Mucosa of stomach (tissue), 1 donor: ENCODE data around the gene GMPR2.
"Not testable (repeated sequence)": the region's sequence is repeated elsewhere in the genome, so short reads cannot be mapped to it uniquely, and the experiment has no call there.

Source experiments
- H3K27me3 ChIP-seq: one replicate; pipeline ENCODE4 v1.7.0; 2013; ENCODE audit warnings: mild to moderate bottlenecking, low read length; ENCODE audit not compliant: control insufficient read depth, insufficient read depth
- H3K36me3 ChIP-seq: one replicate; pipeline ENCODE4 v1.7.0; 2013; ENCODE audit warnings: low read length; ENCODE audit not compliant: control insufficient read depth, insufficient read depth
- H3K4me1 ChIP-seq: one replicate; pipeline ENCODE4 v1.7.0; 2013; ENCODE audit warnings: mild to moderate bottlenecking, low read length; ENCODE audit not compliant: control insufficient read depth, insufficient read depth
- H3K4me3 ChIP-seq: one replicate; pipeline ENCODE4 v1.7.0; 2013; ENCODE audit warnings: low read length
- H3K9ac ChIP-seq: one replicate; pipeline ENCODE4 v1.7.0; 2013; ENCODE audit warnings: mild to moderate bottlenecking, low read length, moderate library complexity
- H3K9me3 ChIP-seq: one replicate; pipeline ENCODE4 v1.7.0; 2013; ENCODE audit warnings: mild to moderate bottlenecking, low read length, moderate library complexity; ENCODE audit not compliant: control insufficient read depth
- donor health status: Pancreatic carcinoma.

The GMPR2 gene

GRCh38 chr14:24206260-24207103 is 26.2 kb upstream of the GMPR2 start:
- no peak overlapping the region for H3K4me3 ChIP-seq
- no peak overlapping the region for H3K9ac ChIP-seq
- H3K4me1 ChIP-seq = no peaks in the 10 kb centered on the region
- H3K27me3 ChIP-seq = no peaks in the 10 kb centered on the region
- peaks cover 6% of the 10 kb centered on the region for H3K36me3 ChIP-seq
- no peaks in the 10 kb centered on the region for H3K9me3 ChIP-seq

DNA sequence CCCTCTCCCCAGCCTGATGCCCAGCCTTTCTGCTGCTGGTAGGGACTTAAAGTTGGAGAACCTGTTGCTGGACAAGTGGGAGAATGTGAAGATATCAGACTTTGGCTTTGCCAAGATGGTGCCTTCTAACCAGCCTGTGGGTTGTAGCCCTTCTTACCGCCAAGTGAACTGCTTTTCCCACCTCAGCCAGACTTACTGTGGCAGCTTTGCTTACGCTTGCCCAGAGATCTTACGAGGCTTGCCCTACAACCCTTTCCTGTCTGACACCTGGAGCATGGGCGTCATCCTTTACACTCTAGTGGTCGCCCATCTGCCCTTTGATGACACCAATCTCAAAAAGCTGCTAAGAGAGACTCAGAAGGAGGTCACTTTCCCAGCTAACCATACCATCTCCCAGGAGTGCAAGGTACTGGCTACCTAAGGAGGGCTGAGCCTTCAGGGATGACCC is 25.6 kb upstream of the GMPR2 start:
- Histone ChIP-seq H3K4me3 (no peak overlapping the region), H3K9ac (no peak overlapping the region), H3K4me1 (no peaks in the 10 kb centered on the region), H3K27me3 (no peaks in the 10 kb centered on the region), H3K9me3 (no peaks in the 10 kb centered on the region), H3K36me3 (peaks cover 6% of the 10 kb centered on the region)

GRCh38 chr14:24207625-24208024 is 25.1 kb upstream of the GMPR2 start:
- Histone ChIP-seq H3K9me3 (no peaks in the 10 kb centered on the region), H3K36me3 (peaks cover 6% of the 10 kb centered on the region), H3K4me3 (no peak overlapping the region), H3K27me3 (no peaks in the 10 kb centered on the region), H3K4me1 (no peaks in the 10 kb centered on the region), H3K9ac (no peak overlapping the region)

GRCh38 chr14:24211311-24211710 is 21.4 kb upstream of the GMPR2 start:
- no peak overlapping the region for H3K9ac ChIP-seq
- peaks cover 4% of the 10 kb centered on the region for H3K36me3 ChIP-seq
- no peaks in the 10 kb centered on the region for H3K9me3 ChIP-seq
- H3K27me3 ChIP-seq = no peaks in the 10 kb centered on the region
- H3K4me1 ChIP-seq = peaks cover 10% of the 10 kb centered on the region
- H3K4me3 ChIP-seq = no peak overlapping the region

- Histone ChIP-seq H3K9ac (peak within 1 kb of the TSS; percentile 87), H3K4me1 (peaks cover 10% of the 10 kb centered on the region), H3K36me3 (peaks cover 9% of the 10 kb centered on the region), H3K4me3 (peak within 1 kb of the TSS; percentile 67), H3K27me3 (no peaks in the 10 kb centered on the region), H3K9me3 (no peaks in the 10 kb centered on the region)
Measured at GRCh38 chr14:24212924-24213865, 19.5 kb upstream of the GMPR2 start, which contains the start of gene CHMP4A. CHMP4A (minus strand) TSS chr14:24213488; CDS start chr14:24213439, 49 bp downstream.

DNA sequence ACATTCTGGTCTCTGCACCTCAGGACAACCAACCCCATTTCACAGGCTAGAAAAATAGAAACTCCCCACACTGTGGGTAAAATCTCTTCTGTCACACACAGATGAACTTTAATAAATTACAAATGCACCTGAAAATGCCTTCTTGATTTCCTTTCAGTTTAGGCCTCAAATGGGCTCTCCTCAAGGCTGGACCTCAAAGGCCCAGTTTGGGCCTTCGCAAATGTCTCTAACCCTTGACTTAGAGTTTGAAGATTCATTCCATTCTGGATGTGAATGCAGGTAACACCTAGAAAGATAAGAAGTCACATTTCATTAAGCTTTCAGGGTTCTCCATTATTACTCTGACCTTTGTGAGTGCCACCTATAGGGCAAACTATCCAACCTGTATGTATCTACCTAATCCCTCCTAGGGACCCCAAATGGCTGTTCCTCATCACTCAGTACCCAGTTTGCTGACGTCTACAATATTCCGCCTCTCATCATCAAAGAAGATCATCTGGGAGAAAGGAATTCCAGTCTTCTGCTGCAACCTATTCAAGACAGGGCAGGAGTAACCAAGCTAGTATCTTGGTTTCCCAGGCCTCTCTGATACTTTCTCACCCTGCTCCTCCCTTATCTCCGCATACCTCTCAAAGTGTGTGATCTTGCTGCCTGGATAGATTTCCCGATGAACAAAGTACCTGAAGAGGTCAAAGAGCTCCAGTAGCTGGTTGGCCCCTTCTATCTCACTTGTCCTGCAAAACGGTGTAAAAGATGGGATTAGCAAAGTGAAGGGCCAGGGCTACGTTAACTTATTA is 18.7 kb upstream of the GMPR2 start:
- no peaks in the 10 kb centered on the region for H3K9me3 ChIP-seq
- H3K4me1 ChIP-seq = peaks cover 10% of the 10 kb centered on the region
- H3K27me3 ChIP-seq = no peaks in the 10 kb centered on the region
- H3K36me3 ChIP-seq = peaks cover 9% of the 10 kb centered on the region
- H3K4me3 ChIP-seq = no peak overlapping the region
- H3K9ac ChIP-seq = peak overlapping the region; percentile 87

DNA sequence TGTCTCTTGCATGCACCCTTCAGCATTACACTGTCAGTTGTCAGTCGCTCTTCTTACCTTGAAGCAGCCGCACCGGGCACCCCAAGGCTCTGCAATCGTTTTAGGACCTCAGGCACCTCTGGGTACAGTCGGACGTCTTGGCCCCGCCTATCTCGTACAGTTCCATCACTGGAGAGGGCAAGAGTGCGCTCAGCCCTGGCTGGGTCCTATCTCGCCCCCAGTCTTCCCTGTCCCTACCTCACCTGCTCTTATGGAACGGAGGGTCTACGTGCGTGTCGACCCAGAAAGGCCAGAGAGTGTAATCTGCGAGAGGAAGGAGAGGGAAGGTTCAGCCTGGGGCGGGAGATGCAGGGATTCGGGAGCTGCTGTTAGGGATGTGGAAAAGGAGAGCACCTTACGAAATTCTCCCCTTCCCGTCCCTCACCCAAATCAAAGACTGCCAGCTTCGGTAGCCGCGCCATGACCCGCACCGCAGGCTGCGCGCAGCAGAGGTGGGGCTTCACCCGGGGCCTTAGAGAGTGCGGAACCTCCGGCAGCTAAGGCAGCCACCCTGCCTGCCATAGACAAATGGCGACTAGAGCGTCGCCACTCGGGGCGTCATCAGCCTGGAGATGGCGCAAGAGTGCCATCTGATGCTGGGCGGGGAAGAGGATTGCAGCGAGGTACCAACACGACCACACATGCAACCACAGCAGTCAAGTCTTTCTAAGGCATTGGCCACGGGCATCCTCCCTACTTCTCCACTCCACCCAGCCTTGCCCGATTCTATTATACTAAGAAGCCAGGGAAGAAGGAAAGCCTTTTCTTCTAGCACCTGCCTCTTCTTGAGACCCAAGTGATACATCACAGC is 17.0 kb upstream of the GMPR2 start, which contains the start of gene MDP1:
Gene MDP1 (minus strand): TSS at position 572 of the 850 bp plus-strand sequence. CDS start 111 bp downstream, at position 461.
- Histone ChIP-seq H3K4me1 (peaks cover 10% of the 10 kb centered on the region), H3K36me3 (peaks cover 6% of the 10 kb centered on the region), H3K27me3 (no peaks in the 10 kb centered on the region), H3K4me3 (peak within 1 kb of the TSS; percentile 81), H3K9ac (peak within 1 kb of the TSS; percentile 81), H3K9me3 (no peaks in the 10 kb centered on the region)

GRCh38 chr14:24216345-24216699 is 16.4 kb upstream of the GMPR2 start:
- H3K9me3 ChIP-seq = no peaks in the 10 kb centered on the region
- no peaks in the 10 kb centered on the region for H3K27me3 ChIP-seq
- no peak overlapping the region for H3K4me3 ChIP-seq
- peaks cover 6% of the 10 kb centered on the region for H3K36me3 ChIP-seq
- no peak overlapping the region for H3K9ac ChIP-seq
- peaks cover 10% of the 10 kb centered on the region for H3K4me1 ChIP-seq

DNA sequence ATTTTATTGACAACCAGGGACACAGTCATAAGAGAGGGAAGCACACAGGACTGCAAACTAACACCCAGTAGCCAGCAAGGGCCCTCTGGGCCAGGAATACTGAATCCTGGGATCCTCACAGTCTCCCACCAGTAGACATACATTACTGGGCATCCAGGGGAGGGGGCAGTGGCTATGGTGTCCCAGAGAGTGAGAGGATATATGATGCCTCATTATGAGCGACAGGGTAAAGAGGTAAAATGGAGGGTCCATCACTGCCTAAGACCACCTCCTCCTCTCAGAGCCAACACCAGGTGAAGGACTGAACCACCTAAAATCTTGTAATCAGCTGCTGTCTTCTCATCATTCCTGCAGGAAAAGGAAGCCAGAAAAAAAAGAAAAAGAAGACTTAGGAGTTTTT is 15.9 kb upstream of the GMPR2 start:
- H3K4me1 ChIP-seq, H3K9ac ChIP-seq, H3K4me3 ChIP-seq, H3K36me3 ChIP-seq, H3K9me3 ChIP-seq, H3K27me3 ChIP-seq: not testable (repeated sequence)

DNA sequence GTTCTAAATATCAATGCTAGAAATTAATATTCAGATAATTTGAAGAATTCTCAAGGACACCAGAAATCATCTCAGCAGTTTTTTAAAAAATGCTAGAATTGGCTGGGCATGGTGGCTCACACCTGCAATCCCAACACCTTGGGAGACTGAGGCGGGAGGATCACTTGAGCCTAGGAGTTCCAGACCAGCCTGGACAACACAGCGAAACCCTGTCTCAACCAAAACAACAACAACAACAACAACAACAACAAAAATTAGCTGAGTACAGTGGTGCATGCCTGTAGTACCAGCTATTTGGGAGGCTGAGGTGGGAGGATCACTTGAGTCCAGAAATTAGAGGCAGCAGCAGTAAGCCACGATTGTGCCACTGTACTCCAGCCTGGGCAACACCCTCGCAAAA is 13.6 kb upstream of the GMPR2 start:
- Histone ChIP-seq H3K9ac (no peak overlapping the region), H3K27me3 (no peaks in the 10 kb centered on the region), H3K9me3 (no peaks in the 10 kb centered on the region), H3K4me3 (no peak overlapping the region), H3K36me3 (peaks cover 6% of the 10 kb centered on the region), H3K4me1 (peaks cover 3% of the 10 kb centered on the region)

- Histone ChIP-seq H3K36me3 (peaks cover 6% of the 10 kb centered on the region), H3K4me3 (no peak overlapping the region)
Measured at GRCh38 chr14:24219521-24219920, 13.2 kb upstream of the GMPR2 start.

More at GRCh38 chr14:24219521-24219920, 13.2 kb upstream of the GMPR2 start:
- H3K9ac ChIP-seq = no peak overlapping the region
- H3K4me1 ChIP-seq = no peaks in the 10 kb centered on the region
- no peaks in the 10 kb centered on the region for H3K27me3 ChIP-seq
- H3K9me3 ChIP-seq = no peaks in the 10 kb centered on the region
